ENCODE results near the gene MX1.

Gene MX1

DNA sequence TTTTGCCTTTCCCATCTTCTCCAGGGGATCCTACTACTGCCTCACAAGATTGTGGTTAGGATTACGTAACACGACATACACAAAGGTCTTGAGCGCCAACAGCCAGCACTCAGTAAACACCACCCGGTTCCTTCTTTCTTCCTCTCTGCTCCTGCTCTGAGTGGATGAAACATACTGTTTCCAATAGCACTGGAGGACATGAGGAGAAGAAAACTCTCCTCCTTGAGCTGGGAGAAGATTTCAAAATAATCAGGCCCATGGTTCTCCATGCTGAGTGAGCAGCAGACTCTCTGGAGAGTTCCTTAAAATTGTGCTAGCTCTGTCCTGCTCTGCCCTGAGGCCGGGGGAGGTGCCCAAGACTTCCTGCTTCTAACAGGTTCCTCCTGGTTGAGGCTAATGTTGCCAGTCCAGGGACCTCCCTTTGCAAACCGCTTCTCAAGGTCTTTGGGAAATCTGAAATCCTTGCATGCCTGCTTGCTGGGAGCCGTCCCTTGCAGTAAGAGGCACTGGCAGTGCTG is 29.4 kb upstream of the MX1 start:
- Histone ChIP-seq H3K27me3 (ENCODE audit: insufficient read depth, low read length) (no peaks in the 10 kb centered on the region), H3K9me3 (ENCODE audit: insufficient read depth, low read depth, low read length) (no peaks in the 10 kb centered on the region), H3K36me3 (ENCODE audit: insufficient read depth, low read depth, low read length) (no peaks in the 10 kb centered on the region), H3K4me3 (ENCODE audit: low read length) (no peak overlapping the region), H3K9ac (ENCODE audit: low read depth, low read length) (no peak overlapping the region), H3K27ac (ENCODE audit: low read length) (no peak overlapping the region), H3K4me1 (ENCODE audit: insufficient read depth, low read length) (no peaks in the 10 kb centered on the region)

DNA sequence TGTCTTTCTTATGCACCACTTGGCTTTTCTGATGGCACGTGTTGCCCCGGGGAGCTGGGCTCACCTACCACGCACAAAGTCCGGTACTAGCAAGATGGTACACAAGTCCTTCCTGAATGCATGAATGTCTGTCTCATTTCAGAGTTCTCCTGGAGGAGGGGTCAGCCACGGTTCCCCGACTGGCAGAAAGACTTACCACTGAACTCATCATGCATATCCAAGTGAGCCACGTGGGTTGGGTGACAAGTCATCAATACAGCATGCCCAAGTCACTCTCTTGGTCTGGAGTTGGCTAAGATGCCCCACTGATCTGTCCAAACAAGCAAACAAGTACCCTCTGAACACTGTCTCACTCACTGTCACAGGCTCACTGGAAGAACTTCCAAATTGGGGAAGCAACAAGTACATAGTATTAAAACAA is 28.6 kb upstream of the MX1 start:
- Histone ChIP-seq H3K4me1 (ENCODE audit: insufficient read depth, low read length) (no peaks in the 10 kb centered on the region), H3K27me3 (ENCODE audit: insufficient read depth, low read length) (no peaks in the 10 kb centered on the region), H3K9ac (ENCODE audit: low read depth, low read length) (no peak overlapping the region), H3K9me3 (ENCODE audit: insufficient read depth, low read depth, low read length) (no peaks in the 10 kb centered on the region), H3K27ac (ENCODE audit: low read length) (no peak overlapping the region), H3K36me3 (ENCODE audit: insufficient read depth, low read depth, low read length) (no peaks in the 10 kb centered on the region), H3K4me3 (ENCODE audit: low read length) (no peak overlapping the region)

DNA sequence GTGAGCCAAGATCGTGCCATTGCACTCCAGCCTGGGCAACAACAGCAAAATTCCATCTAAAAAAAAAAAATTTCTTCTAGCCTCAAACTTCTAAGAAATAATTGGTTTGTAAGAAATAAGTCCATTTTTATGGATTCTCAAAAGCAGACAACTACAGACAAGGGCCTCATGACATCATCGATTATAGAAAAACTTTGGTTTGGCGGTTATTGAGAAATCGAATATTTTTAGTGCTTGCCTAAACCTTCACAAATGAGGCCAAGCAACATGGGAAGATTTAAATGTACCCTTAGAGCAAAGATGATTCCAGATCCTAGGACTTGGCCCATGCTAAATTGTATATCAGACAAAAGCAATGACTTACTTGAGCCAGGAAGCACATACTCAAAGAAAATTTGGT is 27.8 kb upstream of the MX1 start:
- Histone ChIP-seq H3K4me3 (ENCODE audit: low read length) (no peak overlapping the region), H3K27ac (ENCODE audit: low read length) (no peak overlapping the region), H3K9ac (ENCODE audit: low read depth, low read length) (no peak overlapping the region), H3K36me3 (ENCODE audit: insufficient read depth, low read depth, low read length) (no peaks in the 10 kb centered on the region), H3K27me3 (ENCODE audit: insufficient read depth, low read length) (no peaks in the 10 kb centered on the region), H3K9me3 (ENCODE audit: insufficient read depth, low read depth, low read length) (no peaks in the 10 kb centered on the region), H3K4me1 (ENCODE audit: insufficient read depth, low read length) (no peaks in the 10 kb centered on the region)

- Histone ChIP-seq H3K4me3 (ENCODE audit: low read length) (no peak overlapping the region), H3K27ac (ENCODE audit: low read length) (no peak overlapping the region), H3K27me3 (ENCODE audit: insufficient read depth, low read length) (no peaks in the 10 kb centered on the region), H3K9ac (ENCODE audit: low read depth, low read length) (no peak overlapping the region), H3K4me1 (ENCODE audit: insufficient read depth, low read length) (no peaks in the 10 kb centered on the region), H3K36me3 (ENCODE audit: insufficient read depth, low read depth, low read length) (no peaks in the 10 kb centered on the region), H3K9me3 (ENCODE audit: insufficient read depth, low read depth, low read length) (no peaks in the 10 kb centered on the region)
Observed at GRCh38 chr21:41398831-41399230, 27.2 kb upstream of the MX1 start.

DNA sequence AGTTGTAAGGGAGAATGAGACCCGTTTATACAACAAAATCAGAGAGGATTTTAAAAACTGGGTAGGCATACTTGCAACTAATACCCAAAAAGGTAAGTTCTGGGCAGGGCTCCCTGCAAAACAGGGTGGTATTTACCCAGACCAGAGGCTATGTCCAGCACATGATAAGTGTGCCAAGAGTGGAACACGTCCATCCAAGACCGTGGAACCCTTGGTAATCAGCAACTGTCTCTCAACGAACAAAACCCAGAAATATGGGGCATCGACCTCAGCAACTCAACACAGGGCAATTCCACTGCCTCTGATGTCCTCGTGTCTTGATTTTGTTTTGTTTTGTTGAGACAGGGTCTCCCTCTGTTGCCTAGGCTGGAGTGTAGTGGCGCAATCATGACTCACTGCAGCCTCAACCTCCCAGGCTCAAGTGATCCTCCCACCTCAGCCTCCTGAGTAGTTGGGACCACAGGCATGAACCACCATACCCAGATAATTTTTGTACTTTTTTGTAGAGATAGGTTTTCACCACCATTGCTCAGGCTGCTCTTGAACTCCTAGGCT is 26.7 kb upstream of the MX1 start:
- Histone ChIP-seq H3K36me3 (ENCODE audit: insufficient read depth, low read depth, low read length) (no peaks in the 10 kb centered on the region), H3K27ac (ENCODE audit: low read length) (no peak overlapping the region), H3K4me1 (ENCODE audit: insufficient read depth, low read length) (no peaks in the 10 kb centered on the region), H3K9me3 (ENCODE audit: insufficient read depth, low read depth, low read length) (no peaks in the 10 kb centered on the region), H3K4me3 (ENCODE audit: low read length) (no peak overlapping the region), H3K9ac (ENCODE audit: low read depth, low read length) (no peak overlapping the region), H3K27me3 (ENCODE audit: insufficient read depth, low read length) (no peaks in the 10 kb centered on the region)

DNA sequence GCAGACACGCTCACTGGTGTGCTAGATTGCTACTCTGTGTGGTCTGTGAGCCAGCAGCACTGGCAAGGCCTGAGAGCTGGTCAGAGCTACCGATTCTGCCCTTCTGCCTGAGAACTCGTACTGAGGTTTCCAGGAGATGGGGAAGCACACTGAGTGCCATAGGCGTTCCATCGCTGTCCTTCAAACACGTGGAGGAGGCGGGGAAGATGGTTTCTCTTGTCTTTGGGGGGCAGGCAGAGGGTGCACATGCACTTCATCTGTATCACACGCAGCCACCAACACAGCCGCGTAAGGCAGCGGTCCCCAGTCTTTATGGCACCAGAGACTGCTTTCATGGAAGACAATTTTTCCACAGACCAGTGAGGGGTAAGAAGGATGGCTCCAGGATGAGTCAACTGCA is 23.8 kb upstream of the MX1 start:
- no peaks in the 10 kb centered on the region for H3K36me3 ChIP-seq (ENCODE audit: insufficient read depth, low read depth, low read length)
- no peak overlapping the region for H3K27ac ChIP-seq (ENCODE audit: low read length)
- H3K4me3 ChIP-seq (ENCODE audit: low read length) = no peak overlapping the region
- no peaks in the 10 kb centered on the region for H3K9me3 ChIP-seq (ENCODE audit: insufficient read depth, low read depth, low read length)
- H3K4me1 ChIP-seq (ENCODE audit: insufficient read depth, low read length) = no peaks in the 10 kb centered on the region
- no peak overlapping the region for H3K9ac ChIP-seq (ENCODE audit: low read depth, low read length)
- H3K27me3 ChIP-seq (ENCODE audit: insufficient read depth, low read length) = no peaks in the 10 kb centered on the region

DNA sequence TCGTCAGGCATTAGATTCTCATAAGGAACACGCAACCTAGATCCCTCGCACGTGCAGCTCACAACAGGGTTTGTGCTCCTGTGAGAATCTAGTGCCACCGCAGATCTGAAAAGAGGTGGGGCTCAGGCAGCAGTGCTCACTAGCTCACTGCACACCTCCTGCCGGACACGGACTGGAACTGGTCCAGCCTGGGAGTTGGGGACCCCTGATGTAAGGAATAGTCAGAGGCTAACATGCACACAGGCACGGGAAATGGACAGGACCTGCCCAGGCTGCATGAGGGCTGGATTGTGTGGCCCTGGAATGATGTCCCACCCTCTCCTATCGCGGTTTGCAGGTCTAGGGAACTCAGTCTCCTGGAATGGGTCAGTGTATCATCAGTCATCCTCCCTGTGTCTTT is 23.2 kb upstream of the MX1 start:
- H3K36me3 ChIP-seq (ENCODE audit: insufficient read depth, low read depth, low read length) = no peaks in the 10 kb centered on the region
- no peak overlapping the region for H3K4me3 ChIP-seq (ENCODE audit: low read length)
- H3K9me3 ChIP-seq (ENCODE audit: insufficient read depth, low read depth, low read length) = no peaks in the 10 kb centered on the region
- no peaks in the 10 kb centered on the region for H3K4me1 ChIP-seq (ENCODE audit: insufficient read depth, low read length)
- no peaks in the 10 kb centered on the region for H3K27me3 ChIP-seq (ENCODE audit: insufficient read depth, low read length)
- no peak overlapping the region for H3K27ac ChIP-seq (ENCODE audit: low read length)
- H3K9ac ChIP-seq (ENCODE audit: low read depth, low read length) = no peak overlapping the region

DNA sequence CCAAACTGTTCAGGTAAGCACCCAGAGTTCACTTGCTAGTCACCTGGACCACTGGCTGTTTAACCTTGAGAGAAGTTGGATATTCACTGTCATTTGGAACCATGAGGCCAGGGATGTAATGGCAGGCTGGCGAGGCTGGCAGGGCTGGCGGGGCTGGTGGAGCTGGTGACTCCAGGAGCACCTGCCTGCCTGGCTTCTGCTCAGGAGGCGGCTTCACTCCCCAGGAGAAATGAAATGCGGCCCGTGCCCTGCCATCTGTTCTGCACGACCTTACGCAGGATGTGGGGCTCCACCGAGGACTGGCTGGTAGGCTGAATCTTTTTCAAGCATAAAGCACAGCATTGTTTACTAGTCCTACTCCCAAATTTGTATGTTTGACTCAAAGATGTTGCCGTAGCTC is 22.7 kb upstream of the MX1 start:
- Histone ChIP-seq H3K36me3 (ENCODE audit: insufficient read depth, low read depth, low read length) (no peaks in the 10 kb centered on the region), H3K27me3 (ENCODE audit: insufficient read depth, low read length) (no peaks in the 10 kb centered on the region)

DNA sequence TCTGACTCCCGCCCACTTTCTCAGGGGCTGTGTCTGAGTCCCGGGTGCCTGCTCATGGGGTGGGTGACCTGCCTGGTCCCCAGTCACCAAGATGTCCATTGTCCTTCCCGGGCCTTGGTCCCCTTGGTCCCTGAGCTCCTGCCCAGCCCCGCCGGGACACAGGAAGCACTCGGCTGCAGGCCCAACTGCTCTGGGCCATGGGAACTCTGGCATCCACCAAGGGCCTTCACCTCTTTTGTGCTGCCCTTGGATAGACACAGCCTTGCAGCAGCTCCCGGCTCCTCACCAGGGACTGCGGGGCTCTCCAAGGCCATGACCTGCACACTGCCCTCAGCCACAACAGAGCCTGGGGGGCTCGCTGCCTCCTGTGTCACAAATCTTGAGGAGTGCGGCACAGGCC is 22.1 kb upstream of the MX1 start:
- H3K27ac ChIP-seq (ENCODE audit: low read length) = no peak overlapping the region
- no peaks in the 10 kb centered on the region for H3K9me3 ChIP-seq (ENCODE audit: insufficient read depth, low read depth, low read length)
- no peaks in the 10 kb centered on the region for H3K4me1 ChIP-seq (ENCODE audit: insufficient read depth, low read length)
- H3K27me3 ChIP-seq (ENCODE audit: insufficient read depth, low read length) = no peaks in the 10 kb centered on the region; the same call in 1 of the 2 replicates
- H3K4me3 ChIP-seq (ENCODE audit: low read length) = no peak overlapping the region
- no peak overlapping the region for H3K9ac ChIP-seq (ENCODE audit: low read depth, low read length)
- no peaks in the 10 kb centered on the region for H3K36me3 ChIP-seq (ENCODE audit: insufficient read depth, low read depth, low read length)

More for the DNA sequence above, 22.7 kb upstream of the MX1 start:
- no peaks in the 10 kb centered on the region for H3K4me1 ChIP-seq (ENCODE audit: insufficient read depth, low read length)
- no peak overlapping the region for H3K27ac ChIP-seq (ENCODE audit: low read length)
- H3K9me3 ChIP-seq (ENCODE audit: insufficient read depth, low read depth, low read length) = no peaks in the 10 kb centered on the region
- H3K9ac ChIP-seq (ENCODE audit: low read depth, low read length) = no peak overlapping the region
- H3K4me3 ChIP-seq (ENCODE audit: low read length) = no peak overlapping the region

DNA sequence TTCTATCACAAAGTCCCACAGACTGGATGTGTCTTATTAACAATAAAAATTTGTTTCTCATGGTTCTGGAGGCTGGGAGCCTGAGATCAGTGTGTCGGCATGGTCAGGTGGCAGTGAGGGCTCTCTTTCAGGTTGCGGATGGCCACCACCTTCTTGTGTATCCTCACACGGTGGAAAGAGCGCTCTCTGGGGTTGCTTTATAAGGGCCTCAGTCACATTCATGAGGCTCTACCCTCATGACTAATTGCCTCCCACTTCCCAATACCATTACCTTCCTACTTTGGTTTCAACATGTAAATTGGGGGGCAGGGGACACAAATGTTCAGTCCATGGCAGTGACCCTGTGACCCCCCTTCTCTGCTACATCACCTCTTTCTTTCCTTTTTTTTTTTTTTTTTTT is 20.7 kb upstream of the MX1 start:
- Histone ChIP-seq H3K4me3 (ENCODE audit: low read length) (no peak overlapping the region), H3K27ac (ENCODE audit: low read length) (no peak overlapping the region), H3K9me3 (ENCODE audit: insufficient read depth, low read depth, low read length) (no peaks in the 10 kb centered on the region), H3K36me3 (ENCODE audit: insufficient read depth, low read depth, low read length) (no peaks in the 10 kb centered on the region), H3K27me3 (ENCODE audit: insufficient read depth, low read length) (no peaks in the 10 kb centered on the region; the same call in 1 of the 2 replicates), H3K9ac (ENCODE audit: low read depth, low read length) (no peak overlapping the region), H3K4me1 (ENCODE audit: insufficient read depth, low read length) (no peaks in the 10 kb centered on the region)

DNA sequence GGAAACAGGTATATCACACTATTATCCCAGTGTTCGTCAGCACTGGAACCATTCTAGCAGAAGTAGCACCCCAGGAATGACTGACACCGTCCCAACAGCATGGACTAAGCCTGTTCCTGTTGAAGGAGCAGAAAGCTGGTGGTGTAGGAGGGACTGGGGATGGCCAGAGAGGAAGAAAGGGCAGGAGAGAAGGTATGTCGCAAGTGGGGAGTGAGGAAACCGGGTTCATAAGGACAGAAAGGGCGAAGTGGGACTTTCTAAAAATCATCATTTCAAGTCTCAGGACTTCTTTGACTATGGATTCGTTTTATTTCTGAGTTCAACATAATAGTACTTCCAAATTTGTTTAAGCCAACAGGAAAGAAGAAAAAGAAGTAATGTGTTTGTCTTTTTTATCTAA is 19.7 kb upstream of the MX1 start:
- no peak overlapping the region for H3K9ac ChIP-seq (ENCODE audit: low read depth, low read length)
- no peaks in the 10 kb centered on the region for H3K36me3 ChIP-seq (ENCODE audit: insufficient read depth, low read depth, low read length)
- H3K27ac ChIP-seq (ENCODE audit: low read length) = no peak overlapping the region
- no peak overlapping the region for H3K4me3 ChIP-seq (ENCODE audit: low read length)
- H3K4me1 ChIP-seq (ENCODE audit: insufficient read depth, low read length) = no peaks in the 10 kb centered on the region
- H3K9me3 ChIP-seq (ENCODE audit: insufficient read depth, low read depth, low read length) = no peaks in the 10 kb centered on the region
- H3K27me3 ChIP-seq (ENCODE audit: insufficient read depth, low read length) = no peaks in the 10 kb centered on the region; the same call in 1 of the 2 replicates

GRCh38 chr21:41407541-41408460 is 18.2 kb upstream of the MX1 start:
- Histone ChIP-seq H3K27me3 (ENCODE audit: insufficient read depth, low read length) (no peaks in the 10 kb centered on the region; the same call in 1 of the 2 replicates), H3K4me1 (ENCODE audit: insufficient read depth, low read length) (no peaks in the 10 kb centered on the region), H3K4me3 (ENCODE audit: low read length) (no peak overlapping the region), H3K9ac (ENCODE audit: low read depth, low read length) (no peak overlapping the region), H3K27ac (ENCODE audit: low read length) (no peak overlapping the region), H3K36me3 (ENCODE audit: insufficient read depth, low read depth, low read length) (no peaks in the 10 kb centered on the region), H3K9me3 (ENCODE audit: insufficient read depth, low read depth, low read length) (no peaks in the 10 kb centered on the region)
